HG03575 (cell line): Measurements from ENCODE around the gene CHRM5.
"Not testable (repeated sequence)": the region's sequence is repeated elsewhere in the genome, so short reads cannot be mapped to it uniquely, and the experiment has no call there.

Source experiments
- ATAC-seq: cut with Tn5 transposase; IDR thresholded peaks from one replicate; pipeline ENCODE4 v1.9.1; 2021; ENCODE audit not compliant: unreplicated experiment, insufficient number of reproducible peaks, low FRiP score; ENCODE audit errors: extremely low read depth

CHRM5 gene

DNA sequence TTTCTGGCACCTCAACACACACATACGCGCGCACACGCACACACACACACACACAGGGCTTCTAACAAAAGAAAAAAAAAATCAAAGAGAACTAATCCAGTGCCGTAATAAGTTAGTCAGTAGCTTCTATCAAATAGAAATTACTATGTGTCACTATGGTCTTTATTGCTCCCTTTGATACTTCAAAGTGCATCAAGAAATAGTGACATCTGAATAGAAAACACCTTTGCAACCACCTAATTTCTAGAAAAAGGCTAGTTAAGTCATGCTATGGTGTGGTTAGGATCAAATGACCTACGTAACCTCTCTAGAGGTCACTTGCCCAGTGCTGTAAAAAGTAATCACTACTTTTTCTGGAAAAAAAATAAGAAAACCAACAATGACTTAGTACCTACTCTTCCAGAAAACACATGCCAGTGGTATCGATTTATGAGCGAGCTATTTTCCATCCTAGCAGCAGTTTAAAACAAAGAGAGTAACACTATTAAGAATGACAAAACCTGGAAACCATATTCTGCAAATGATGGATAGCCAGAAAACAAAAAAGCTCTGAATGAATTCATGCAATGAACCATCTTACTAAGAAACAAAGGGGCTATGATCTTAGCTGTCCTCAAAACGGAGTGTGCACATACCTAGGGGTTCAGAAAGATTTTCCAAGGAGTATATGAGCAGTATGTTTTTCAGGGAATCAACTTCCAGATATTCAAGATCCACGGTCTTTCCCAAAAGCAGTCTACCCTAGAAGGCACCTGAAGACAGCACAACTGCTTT is 63.9 kb downstream of the CHRM5 start:
- ATAC-seq = no peak

DNA sequence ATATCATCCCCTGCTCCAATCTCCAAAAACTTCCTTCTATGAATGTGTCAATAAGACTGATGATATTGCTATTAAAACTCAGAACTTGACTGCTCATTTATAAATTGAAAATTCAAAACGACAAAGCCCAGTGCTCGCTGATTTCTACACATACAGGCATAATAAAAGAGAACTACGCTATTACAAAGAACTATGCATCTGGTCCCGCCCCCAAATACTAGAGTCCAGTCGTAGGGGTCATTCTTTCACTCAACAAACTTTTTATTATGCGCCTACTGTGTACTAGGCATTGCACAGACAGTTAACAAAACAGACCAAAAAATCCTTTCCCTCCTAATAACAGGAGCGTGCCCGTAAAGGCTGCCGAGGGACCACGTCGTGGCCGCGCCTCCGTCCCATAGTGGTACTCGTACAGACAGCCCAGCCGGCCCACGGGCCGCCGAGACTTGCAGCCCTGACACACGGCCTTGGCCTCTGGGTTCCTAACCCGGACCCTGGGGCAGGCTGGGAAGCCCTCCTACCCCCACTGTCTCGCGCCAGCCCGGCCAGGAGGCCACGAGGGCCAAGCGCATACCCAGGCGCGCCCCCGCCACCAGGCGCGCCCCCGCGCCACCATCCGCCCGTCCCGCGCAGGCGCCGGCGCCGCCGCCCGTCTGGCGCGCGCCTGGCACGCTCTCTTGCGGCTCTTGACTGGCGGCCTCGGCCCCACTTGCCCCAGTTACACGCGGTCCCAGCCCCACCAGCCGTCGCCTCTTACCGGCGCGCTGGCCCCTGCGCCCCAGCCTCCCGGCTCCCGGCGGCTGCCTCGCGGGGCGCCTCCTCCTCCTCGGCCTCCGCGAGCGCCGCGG is 70.0 kb downstream of the CHRM5 start:
- no peak for ATAC-seq

DNA sequence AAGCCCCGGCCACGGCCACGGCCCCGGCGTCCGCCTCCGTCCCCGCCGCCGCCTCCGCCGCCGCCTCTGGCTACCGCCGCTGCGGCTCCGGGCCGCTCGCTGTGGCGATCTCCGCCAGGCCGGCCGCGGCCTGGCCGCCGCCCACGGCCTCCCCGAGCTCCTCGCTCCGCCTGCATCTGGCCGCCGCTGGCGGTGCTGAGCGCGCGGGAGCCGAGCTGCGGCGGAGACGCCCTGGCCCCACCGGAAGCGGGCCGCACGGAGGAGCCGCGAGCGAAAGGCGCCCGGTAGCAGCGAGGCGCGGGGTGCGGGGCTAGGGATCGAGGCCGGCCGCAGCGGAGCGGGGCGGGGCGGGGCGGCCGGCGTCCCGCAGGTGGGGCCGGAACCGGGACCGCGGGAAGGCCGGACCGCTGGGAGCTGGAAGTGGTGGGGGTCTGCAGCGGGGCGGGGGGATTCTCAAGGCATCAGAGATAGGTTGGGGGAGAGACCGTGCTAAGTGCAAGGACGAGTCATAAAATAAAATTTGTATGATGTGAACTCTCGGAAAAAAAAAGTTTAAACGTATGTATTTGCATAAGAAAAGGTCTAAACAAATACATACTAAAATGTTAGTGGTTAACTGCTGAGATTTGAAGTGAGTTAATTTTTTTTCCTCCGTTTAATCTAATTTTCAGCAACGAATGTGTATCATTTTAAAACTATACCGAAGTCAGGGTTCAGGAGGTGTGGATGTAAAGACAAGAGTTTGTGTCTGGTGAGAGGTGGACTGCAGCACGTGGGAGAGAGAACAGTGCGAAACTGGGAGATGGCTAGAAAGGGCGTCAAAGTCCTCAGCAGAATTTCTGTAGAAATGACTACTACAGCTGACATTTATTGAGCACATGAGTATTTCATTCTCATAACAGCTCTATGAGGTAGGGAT is 70.8 kb downstream of the CHRM5 start, which contains the start of gene AVEN:
AVEN (minus strand) TSS at position 334 of the 919 bp plus-strand sequence; CDS start at position 176, 158 bp downstream.
- no peak for ATAC-seq

DNA sequence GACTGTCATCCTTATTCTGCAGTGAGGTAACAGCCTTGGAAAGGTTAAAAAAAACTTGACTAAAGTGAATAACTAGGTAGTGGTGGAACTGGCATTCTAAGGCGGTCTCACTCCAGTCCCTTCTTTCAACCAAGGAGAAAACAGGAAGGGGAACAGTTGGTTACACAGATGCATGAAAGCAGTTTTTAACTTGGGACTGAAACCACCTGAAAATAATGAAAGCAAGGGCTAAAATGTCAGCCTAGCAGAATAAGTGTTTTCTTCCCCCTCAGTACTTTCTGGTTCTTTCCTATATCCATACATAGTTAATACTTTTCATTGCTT is 71.5 kb downstream of the CHRM5 start:
- no peak for ATAC-seq

GRCh38 chr15:34043391-34043790 is 75.1 kb downstream of the CHRM5 start:
- ATAC-seq = no peak

- no peak for ATAC-seq
Measured at GRCh38 chr15:34043813-34044212, 75.5 kb downstream of the CHRM5 start.

DNA sequence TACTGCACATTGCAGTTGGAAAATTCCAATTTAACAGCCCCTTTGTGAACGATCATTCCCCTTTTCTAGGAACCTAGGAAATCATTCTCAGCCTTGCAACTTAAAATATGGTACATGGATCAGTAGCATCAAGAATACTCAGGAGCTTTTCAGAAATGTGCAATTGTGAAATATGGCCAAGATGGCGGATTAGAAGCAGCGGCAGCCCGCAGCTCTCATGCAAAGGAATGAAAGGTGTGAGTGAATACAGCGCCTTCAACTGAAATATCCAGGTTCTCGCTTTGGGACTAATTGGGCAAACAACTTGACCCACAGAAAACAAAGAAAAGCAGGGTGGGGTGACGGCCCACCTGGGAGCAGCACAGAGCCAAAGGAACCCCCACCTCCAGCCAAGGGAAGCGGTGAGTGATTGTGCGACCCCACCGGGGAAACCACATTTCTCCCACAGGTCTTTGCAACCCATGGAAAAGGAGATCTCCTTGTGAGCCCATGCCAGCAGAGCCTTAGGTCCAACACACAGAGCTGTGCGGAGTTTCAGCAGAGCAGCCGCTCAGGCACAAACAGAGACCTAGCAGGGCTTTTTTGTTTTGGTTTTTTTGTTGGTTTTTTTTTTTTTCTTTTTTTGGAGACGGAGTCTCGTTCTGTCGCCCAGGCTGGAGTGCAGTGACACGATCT is 78.3 kb downstream of the CHRM5 start:
- no peak for ATAC-seq

- ATAC-seq = no peak
Measured at GRCh38 chr15:34047893-34048775, 79.8 kb downstream of the CHRM5 start.

GRCh38 chr15:34049112-34049511 is 80.8 kb downstream of the CHRM5 start:
- no peak for ATAC-seq

GRCh38 chr15:34050385-34050784 is 82.1 kb downstream of the CHRM5 start:
- not testable (repeated sequence) for ATAC-seq

- no peak for ATAC-seq
Measured at GRCh38 chr15:34054081-34054707, 85.9 kb downstream of the CHRM5 start.

- no peak for ATAC-seq
Measured at GRCh38 chr15:34055868-34056595, 87.7 kb downstream of the CHRM5 start.

DNA sequence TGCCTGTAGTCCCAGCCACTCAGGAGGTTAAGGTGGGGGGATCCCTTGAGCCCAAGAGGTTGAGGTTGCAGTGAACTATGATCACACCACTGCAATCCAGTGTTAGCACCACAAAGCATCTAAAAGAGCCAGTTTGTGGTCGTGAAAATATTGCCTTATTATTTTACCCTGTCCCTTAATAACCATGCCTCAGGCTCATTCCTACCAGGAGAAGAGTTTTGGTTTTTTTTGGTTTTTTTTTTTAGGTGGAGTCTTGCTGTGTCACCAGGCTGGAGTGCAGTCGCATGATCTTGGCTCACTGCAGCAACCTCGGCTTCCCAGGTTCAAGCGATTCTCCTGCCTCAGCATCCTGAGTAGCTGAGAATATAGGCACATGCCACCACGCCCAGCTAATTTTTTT is 88.6 kb downstream of the CHRM5 start:
- ATAC-seq = no peak

DNA sequence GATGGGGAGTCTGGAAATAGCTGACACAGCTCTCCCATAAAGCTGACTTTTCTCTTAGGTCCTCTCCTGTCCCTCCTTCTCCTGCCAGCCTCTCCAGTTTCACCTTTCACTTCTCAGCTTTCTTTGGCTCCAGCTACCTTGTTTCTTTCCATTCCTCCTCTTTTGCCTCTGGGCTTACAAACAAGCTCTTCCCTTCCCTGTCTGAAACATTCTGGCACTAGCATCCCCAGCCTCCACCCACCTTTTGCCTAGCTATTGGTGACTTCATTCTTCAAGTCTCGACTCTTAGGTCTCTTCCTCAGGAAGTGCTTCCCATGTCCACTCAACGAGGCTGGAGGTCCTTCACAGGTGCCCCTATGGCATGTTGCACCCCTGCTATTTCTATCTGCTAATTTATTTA is 91.2 kb downstream of the CHRM5 start:
- ATAC-seq = no peak

DNA sequence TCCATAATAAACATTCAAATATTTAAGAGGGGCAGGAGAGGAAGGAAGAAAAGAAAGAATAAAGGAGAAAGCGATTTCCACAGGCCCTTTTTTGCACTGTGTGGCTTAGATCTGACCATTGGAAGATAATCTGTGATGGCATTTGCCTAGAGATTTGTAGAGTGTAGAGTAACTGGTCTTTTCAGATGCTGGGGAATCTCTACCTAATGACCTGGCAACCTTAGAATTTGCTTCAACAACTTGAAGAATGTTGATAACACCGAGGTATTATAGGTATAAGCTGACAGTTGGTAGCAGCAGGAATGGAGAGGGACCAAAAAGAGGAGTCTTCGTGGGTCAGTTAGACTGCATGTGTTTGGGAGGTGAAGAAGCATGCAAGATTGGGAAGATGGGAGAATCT is 91.6 kb downstream of the CHRM5 start:
- no peak for ATAC-seq

- no peak for ATAC-seq
Measured at GRCh38 chr15:34064438-34064837, 96.1 kb downstream of the CHRM5 start.

DNA sequence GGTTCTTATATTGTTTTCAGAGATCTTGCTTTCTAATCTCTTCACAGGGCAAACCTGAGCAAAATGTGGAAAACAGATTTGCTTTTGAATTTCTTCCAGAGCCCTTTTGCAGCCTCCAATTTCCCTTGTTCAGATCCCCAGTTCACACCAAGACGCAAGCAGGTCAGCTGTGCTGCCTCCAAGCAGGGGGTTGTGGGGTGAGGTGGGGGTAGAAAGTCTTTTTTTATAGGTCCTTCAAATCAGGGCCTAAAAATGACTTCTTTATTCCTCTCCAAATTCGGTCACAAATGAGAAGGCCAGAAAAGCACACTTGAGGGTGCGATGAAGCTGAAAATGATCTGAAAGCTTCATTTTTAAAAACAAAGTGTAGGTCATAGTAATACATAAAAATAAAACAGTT is 97.0 kb downstream of the CHRM5 start:
- ATAC-seq = no peak
